H9 (cell line): ENCODE results near the gene BAHD1. TPM values are rescaled to one million over a fixed set of nuclear protein-coding genes. Genes with fewer than 3 reads are reported as not detected.

ENCODE experiments used
- DNase-seq: peaks from one replicate; pipeline ENCODE4 v3.0.0-alpha.2; 2017
- H2AFZ ChIP-seq: one replicate; pipeline ENCODE4 v1.6.1; 2013; ENCODE audit warnings: mild to moderate bottlenecking, low read length, control low read depth, moderate library complexity
- H2AK5ac ChIP-seq: 2 replicates; pipeline ENCODE4 v1.6.1; 2013; ENCODE audit warnings: low read length, control low read depth, mixed read lengths; ENCODE audit not compliant: insufficient read length
- H2BK120ac ChIP-seq: one replicate; pipeline ENCODE4 v1.6.1; 2013; ENCODE audit warnings: low read depth, mild to moderate bottlenecking, low read length, control low read depth, inconsistent platforms; ENCODE audit not compliant: poor library complexity, severe bottlenecking
- H2BK12ac ChIP-seq: 2 replicates; pipeline ENCODE4 v1.6.1; 2013; ENCODE audit warnings: low read length, control low read depth, mixed read lengths, low read depth; ENCODE audit not compliant: insufficient read length
- H2BK15ac ChIP-seq: 2 replicates; pipeline ENCODE4 v1.6.1; 2013; ENCODE audit warnings: low read depth, low read length, control low read depth
- H2BK20ac ChIP-seq: one replicate; pipeline ENCODE4 v1.6.1; 2013; ENCODE audit warnings: low read depth, mild to moderate bottlenecking, low read length, control low read depth, inconsistent platforms; ENCODE audit not compliant: poor library complexity, severe bottlenecking
- H2BK5ac ChIP-seq: 2 replicates; pipeline ENCODE4 v1.6.1; 2013; ENCODE audit warnings: low read length, control low read depth, mixed read lengths; ENCODE audit not compliant: insufficient read length
- H3K14ac ChIP-seq: 2 replicates; pipeline ENCODE4 v1.6.1; 2013; ENCODE audit warnings: low read length, control low read depth; ENCODE audit not compliant: insufficient read depth
- H3K18ac ChIP-seq: 2 replicates; pipeline ENCODE4 v1.6.1; 2013; ENCODE audit warnings: low read depth, mild to moderate bottlenecking, mixed read lengths, low read length, control low read depth; ENCODE audit not compliant: insufficient read length
- H3K23ac ChIP-seq: 2 replicates; pipeline ENCODE4 v1.6.1; 2013; ENCODE audit warnings: low read length, control low read depth, mixed read lengths, low read depth; ENCODE audit not compliant: insufficient read length
- H3K23me2 ChIP-seq: 2 replicates; pipeline ENCODE4 v1.6.1; 2013; ENCODE audit warnings: low read depth, mild to moderate bottlenecking, mixed read lengths, low read length, control low read depth; ENCODE audit not compliant: insufficient read length, poor library complexity, severe bottlenecking
- H3K27ac ChIP-seq: 2 replicates; pipeline ENCODE4 v1.5.1; 2013; ENCODE audit warnings: low read length, control low read depth, mixed read lengths, low read depth; ENCODE audit not compliant: insufficient read length
- H3K27me3 ChIP-seq: 2 replicates; pipeline ENCODE4 v1.6.1; 2013; ENCODE audit warnings: low read length, control low read depth, inconsistent platforms; ENCODE audit not compliant: insufficient read depth
- H3K4ac ChIP-seq: 2 replicates; pipeline ENCODE4 v1.6.1; 2013; ENCODE audit warnings: low read depth, mild to moderate bottlenecking, control low read depth, inconsistent platforms, low read length, moderate library complexity
- H3K4me1 ChIP-seq: 2 replicates; pipeline ENCODE4 v1.6.1; 2013; ENCODE audit warnings: low read length, control low read depth, inconsistent platforms; ENCODE audit not compliant: insufficient read depth
- H3K4me2 ChIP-seq: 2 replicates; pipeline ENCODE4 v1.6.1; 2013; ENCODE audit warnings: low read length, control low read depth, mixed read lengths; ENCODE audit not compliant: insufficient read length, insufficient read depth
- H3K56ac ChIP-seq: 2 replicates; pipeline ENCODE4 v1.6.1; 2013; ENCODE audit warnings: low read depth, mild to moderate bottlenecking, mixed read lengths, low read length, control low read depth; ENCODE audit not compliant: insufficient read length
- H3K79me1 ChIP-seq: 2 replicates; pipeline ENCODE4 v1.6.1; 2013; ENCODE audit warnings: low read depth, mild to moderate bottlenecking, moderate library complexity, low read length, control low read depth, inconsistent platforms; ENCODE audit not compliant: insufficient read depth, poor library complexity, severe bottlenecking
- H3K79me2 ChIP-seq: 2 replicates; pipeline ENCODE4 v1.6.1; 2013; ENCODE audit warnings: low read length, control low read depth, inconsistent platforms; ENCODE audit not compliant: insufficient read depth
- H3K9ac ChIP-seq: 2 replicates; pipeline ENCODE4 v1.6.1; 2013; ENCODE audit warnings: low read length, control low read depth, mixed read lengths; ENCODE audit not compliant: insufficient read length; ENCODE audit errors: extremely low read depth
- H3K9me3 ChIP-seq: one replicate; pipeline ENCODE4 v1.6.1; 2013; ENCODE audit warnings: low read depth, low read length, inconsistent platforms; ENCODE audit not compliant: control insufficient read depth
- H3T11ph ChIP-seq: one replicate; pipeline ENCODE4 v1.6.1; 2013; ENCODE audit warnings: mild to moderate bottlenecking, low read length, control low read depth, inconsistent platforms
- H4K20me1 ChIP-seq: one replicate; pipeline ENCODE4 v1.6.1; 2013; ENCODE audit not compliant: control insufficient read depth, insufficient read length, insufficient read depth
- H4K5ac ChIP-seq: 2 replicates; pipeline ENCODE4 v1.6.1; 2013; ENCODE audit warnings: low read depth, mild to moderate bottlenecking, mixed read lengths, low read length, control low read depth; ENCODE audit not compliant: insufficient read length
- H4K8ac ChIP-seq: replicated peaks from 2 replicates; pipeline ENCODE4 v1.6.1; 2013; ENCODE audit warnings: low read length, control low read depth, mixed read lengths, low read depth; ENCODE audit not compliant: insufficient read length
- H4K91ac ChIP-seq: 2 replicates; pipeline ENCODE4 v1.6.1; 2013; ENCODE audit warnings: low read depth, mild to moderate bottlenecking, moderate library complexity, mixed read lengths, low read length, control low read depth; ENCODE audit not compliant: insufficient read length
- H3K27ac Mint-ChIP-seq, 3 experiments: 2 replicates in 2 of 3; 3 replicates in 1 of 3; pipeline ENCODE4 v1.8.0; 2020 to 2021; ENCODE audit warnings: mixed read lengths in 3 of 3, mild to moderate bottlenecking in 1 of 3, moderate library complexity in 1 of 3
- H3K27me3 Mint-ChIP-seq: 2 replicates; pipeline ENCODE4 v1.8.0; 2021; ENCODE audit warnings: low read depth, mild to moderate bottlenecking, moderate library complexity, mixed read lengths
- H3K36me3 Mint-ChIP-seq, 3 experiments: 2 replicates in 2 of 3; 3 replicates in 1 of 3; pipeline ENCODE4 v1.8.0; 2020 to 2021; ENCODE audit warnings: low read depth in 3 of 3, mixed read lengths in 3 of 3; ENCODE audit not compliant: insufficient read depth in 1 of 3
- H3K4me1 Mint-ChIP-seq, 2 experiments: 2 replicates each; pipeline ENCODE4 v1.8.0; 2020; ENCODE audit warnings: mixed read lengths in 2 of 2
- H3K4me3 Mint-ChIP-seq, 2 experiments: 2 replicates in 1 of 2; 3 replicates in 1 of 2; pipeline ENCODE4 v1.8.0; 2020 to 2021; ENCODE audit warnings: mild to moderate bottlenecking in 2 of 2, mixed read lengths in 2 of 2, moderate library complexity in 1 of 2
- H3K9me3 Mint-ChIP-seq, 2 experiments: 2 replicates in 1 of 2; 3 replicates in 1 of 2; pipeline ENCODE4 v1.8.0; 2020; ENCODE audit warnings: mild to moderate bottlenecking in 2 of 2, mixed read lengths in 2 of 2, moderate library complexity in 1 of 2
- WGBS: extraction: QIAGEN DNeasy Blood & Tissue Kit; methylation state at CpG from one replicate; pipeline ENCODE4 v1.1.7; 2013; ENCODE audit warnings: missing lambda C conversion rate, low lambda C conversion rate, mixed read lengths; ENCODE audit not compliant: insufficient read length; ENCODE audit errors: extremely low coverage; 5-methylcytosine and 5-hydroxymethylcytosine counted together
- total RNA-seq: library from RNA; stranded (reverse); gene quantifications from 2 replicates; pipeline ENCODE4 v1.2.1, GENCODE V29; 2021
- TF ChIP-seq, protein P1 (sequence below): fragments of 200-600 bp; sonication (generic); conservative IDR thresholded peaks from 3 replicates; pipeline ENCODE4 v1.8.0; 2021; ENCODE audit warnings: antibody characterized with exemption, mild to moderate bottlenecking

Gene BAHD1
- total RNA-seq, 1 experiment from 2014 or later = 54.1 TPM

DNA sequence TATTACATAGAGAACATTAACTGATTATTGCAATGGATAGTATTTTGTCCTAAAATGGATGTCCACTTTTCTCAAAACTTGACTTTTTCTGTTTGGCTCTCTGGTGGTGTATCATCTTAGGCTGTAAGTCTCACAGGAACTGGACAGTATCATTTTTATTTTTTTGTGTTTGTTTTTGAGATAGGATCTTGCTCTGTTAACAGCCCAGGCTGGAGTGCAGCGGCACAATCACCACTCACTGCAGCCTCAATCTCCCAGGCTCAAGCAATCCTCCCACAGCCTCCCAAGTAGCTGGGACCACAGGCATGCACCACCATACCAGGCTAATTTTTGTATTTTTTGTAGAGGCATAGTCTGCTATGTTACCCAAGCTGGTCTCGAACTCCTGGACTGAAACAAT is 43.2 kb downstream of the BAHD1 start:
- no CpG with 5 or more reads among the region's 2 CpGs for WGBS
- Histone ChIP-seq H2BK15ac (no peak overlapping the region), H3K23ac (no peak overlapping the region), H3K18ac (no peak overlapping the region), H2AK5ac (no peak overlapping the region), H3K79me2 (no peaks in the 10 kb centered on the region), H3K9ac (no peak overlapping the region), H3K27me3 (no peaks in the 10 kb centered on the region), H2BK12ac (no peak overlapping the region), H3K4ac (no peak overlapping the region), H2BK5ac (no peak overlapping the region), H3K4me1 (no peaks in the 10 kb centered on the region), H3K79me1 (no peaks in the 10 kb centered on the region), H4K5ac (no peak overlapping the region), H4K91ac (no peak overlapping the region), H2AFZ (no peak overlapping the region), H3K4me2 (no peak overlapping the region), H3K56ac (no peak overlapping the region), H3K14ac (no peak overlapping the region), H3T11ph (no peak overlapping the region), H4K8ac (no peak overlapping the region), H2BK120ac (no peak overlapping the region), H4K20me1 (no peaks in the 10 kb centered on the region), H3K9me3 (no peaks in the 10 kb centered on the region), H3K27ac (no peak overlapping the region), H3K23me2 (no peaks in the 10 kb centered on the region), H2BK20ac (no peak overlapping the region)
- peaks cover 2% of the 10 kb centered on the region for H3K27me3 Mint-ChIP-seq
- no peak overlapping the region for H3K4me3 Mint-ChIP-seq
- no peaks in the 10 kb centered on the region; a peak in 1 of 7 replicates for H3K36me3 Mint-ChIP-seq
- H3K27ac Mint-ChIP-seq = no peak overlapping the region
- H3K9me3 Mint-ChIP-seq = no peaks in the 10 kb centered on the region
- peaks cover 0 to 2% of the 10 kb centered on the region in 2 experiments; a peak in 3 of 4 replicates for H3K4me1 Mint-ChIP-seq
- TF ChIP-seq, protein P1, sequence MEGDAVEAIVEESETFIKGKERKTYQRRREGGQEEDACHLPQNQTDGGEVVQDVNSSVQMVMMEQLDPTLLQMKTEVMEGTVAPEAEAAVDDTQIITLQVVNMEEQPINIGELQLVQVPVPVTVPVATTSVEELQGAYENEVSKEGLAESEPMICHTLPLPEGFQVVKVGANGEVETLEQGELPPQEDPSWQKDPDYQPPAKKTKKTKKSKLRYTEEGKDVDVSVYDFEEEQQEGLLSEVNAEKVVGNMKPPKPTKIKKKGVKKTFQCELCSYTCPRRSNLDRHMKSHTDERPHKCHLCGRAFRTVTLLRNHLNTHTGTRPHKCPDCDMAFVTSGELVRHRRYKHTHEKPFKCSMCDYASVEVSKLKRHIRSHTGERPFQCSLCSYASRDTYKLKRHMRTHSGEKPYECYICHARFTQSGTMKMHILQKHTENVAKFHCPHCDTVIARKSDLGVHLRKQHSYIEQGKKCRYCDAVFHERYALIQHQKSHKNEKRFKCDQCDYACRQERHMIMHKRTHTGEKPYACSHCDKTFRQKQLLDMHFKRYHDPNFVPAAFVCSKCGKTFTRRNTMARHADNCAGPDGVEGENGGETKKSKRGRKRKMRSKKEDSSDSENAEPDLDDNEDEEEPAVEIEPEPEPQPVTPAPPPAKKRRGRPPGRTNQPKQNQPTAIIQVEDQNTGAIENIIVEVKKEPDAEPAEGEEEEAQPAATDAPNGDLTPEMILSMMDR = no peak
- DNase-seq = no peak
